Measurements from ENCODE around the gene CEP295NL. TPM values are rescaled to one million over a fixed set of nuclear protein-coding genes. Genes with fewer than 3 reads are reported as not detected.
A peak's percentile ranks its signal among the peaks of the same experiment; 100 is the strongest.

CEP295NL gene
- total RNA-seq, 1 experiment from 2014 or later: 1.5 TPM

- no peaks in the 10 kb centered on the region for H3K9me3 ChIP-seq (ENCODE audit: low read depth, low read length, poor library complexity, severe bottlenecking)
- no peaks in the 10 kb centered on the region for H3K36me3 ChIP-seq (ENCODE audit: insufficient read depth, low read length, poor library complexity, severe bottlenecking)
- TF ChIP-seq CTCF (conservative IDR thresholded peaks at IDR 0.05; ENCODE audit: low read depth, low read length) (no peak), EZH2 (IDR thresholded peaks at IDR 0.05; ENCODE audit: borderline replicate concordance, low read depth, low read length, poor library complexity, severe bottlenecking) (no peak)
- peaks cover 24% of the 10 kb centered on the region for H3K4me1 ChIP-seq (ENCODE audit: insufficient read depth, low read length, poor library complexity, severe bottlenecking)
- no TSS peak for BruUV-seq (replicated peaks)
- no peaks in the 10 kb centered on the region for H3K27me3 ChIP-seq (replicated peaks; ENCODE audit: insufficient read depth, low read depth, low read length, poor library complexity)
- intact Hi-C loops (cut with micrococcal nuclease; ENCODE audit: unreplicated experiment): no loop called here
- DNase-seq (ENCODE audit: low spot score): peak; percentile 85
- no peak overlapping the region for H3K27ac ChIP-seq (ENCODE audit: low read depth, low read length, poor library complexity, severe bottlenecking)
- POLR2A ChIA-PET (ENCODE audit: low non-redundant PET): no interaction called here
- CTCF ChIA-PET: no interaction called here
- no peak overlapping the region for H3K4me3 ChIP-seq (ENCODE audit: low read depth, low read length, poor library complexity, severe bottlenecking)
These were observed 31.1 kb upstream of the CEP295NL start for GRCh38 chr17:78933959-78934568.

GRCh38 chr17:78933025-78933958 is 30.3 kb upstream of the CEP295NL start:
- H3K4me3 ChIP-seq (ENCODE audit: low read depth, low read length, poor library complexity, severe bottlenecking): no peak overlapping the region
- ChIA-PET POLR2A (ENCODE audit: low non-redundant PET) (no interaction called here), CTCF (no interaction called here)
- H3K27me3 ChIP-seq (replicated peaks; ENCODE audit: insufficient read depth, low read depth, low read length, poor library complexity): no peaks in the 10 kb centered on the region
- intact Hi-C loops (cut with micrococcal nuclease; ENCODE audit: unreplicated experiment): no loop called here
- DNase-seq (ENCODE audit: low spot score): no peak
- TF ChIP-seq EZH2 (IDR thresholded peaks at IDR 0.05; ENCODE audit: borderline replicate concordance, low read depth, low read length, poor library complexity, severe bottlenecking) (no peak), CTCF (conservative IDR thresholded peaks at IDR 0.05; ENCODE audit: low read depth, low read length) (no peak)
- BruUV-seq (replicated peaks): no TSS peak
- no peaks in the 10 kb centered on the region for H3K36me3 ChIP-seq (ENCODE audit: insufficient read depth, low read length, poor library complexity, severe bottlenecking)
- H3K4me1 ChIP-seq (ENCODE audit: insufficient read depth, low read length, poor library complexity, severe bottlenecking): peaks cover 24% of the 10 kb centered on the region
- no peaks in the 10 kb centered on the region for H3K9me3 ChIP-seq (ENCODE audit: low read depth, low read length, poor library complexity, severe bottlenecking)
- H3K27ac ChIP-seq (ENCODE audit: low read depth, low read length, poor library complexity, severe bottlenecking): no peak overlapping the region

- Histone ChIP-seq H3K4me1 (ENCODE audit: insufficient read depth, low read length, poor library complexity, severe bottlenecking) (peaks cover 19% of the 10 kb centered on the region), H3K27ac (ENCODE audit: low read depth, low read length, poor library complexity, severe bottlenecking) (no peak overlapping the region), H3K4me3 (ENCODE audit: low read depth, low read length, poor library complexity, severe bottlenecking) (no peak overlapping the region), H3K9me3 (ENCODE audit: low read depth, low read length, poor library complexity, severe bottlenecking) (no peaks in the 10 kb centered on the region), H3K27me3 (replicated peaks; ENCODE audit: insufficient read depth, low read depth, low read length, poor library complexity) (no peaks in the 10 kb centered on the region), H3K36me3 (ENCODE audit: insufficient read depth, low read length, poor library complexity, severe bottlenecking) (no peaks in the 10 kb centered on the region)
- intact Hi-C loops (cut with micrococcal nuclease; ENCODE audit: unreplicated experiment): no loop called here
- CTCF ChIA-PET: no interaction called here
- BruUV-seq (replicated peaks): no TSS peak
- POLR2A ChIA-PET (ENCODE audit: low non-redundant PET): no interaction called here
- no peak for DNase-seq (ENCODE audit: low spot score)
- no peak for TF ChIP-seq EZH2 (IDR thresholded peaks at IDR 0.05; ENCODE audit: borderline replicate concordance, low read depth, low read length, poor library complexity, severe bottlenecking)
- TF ChIP-seq CTCF (conservative IDR thresholded peaks at IDR 0.05; ENCODE audit: low read depth, low read length): no peak
These were observed 27.1 kb upstream of the CEP295NL start for GRCh38 chr17:78929908-78930775.
